Measurements from ENCODE around the gene HK1.

DNA sequence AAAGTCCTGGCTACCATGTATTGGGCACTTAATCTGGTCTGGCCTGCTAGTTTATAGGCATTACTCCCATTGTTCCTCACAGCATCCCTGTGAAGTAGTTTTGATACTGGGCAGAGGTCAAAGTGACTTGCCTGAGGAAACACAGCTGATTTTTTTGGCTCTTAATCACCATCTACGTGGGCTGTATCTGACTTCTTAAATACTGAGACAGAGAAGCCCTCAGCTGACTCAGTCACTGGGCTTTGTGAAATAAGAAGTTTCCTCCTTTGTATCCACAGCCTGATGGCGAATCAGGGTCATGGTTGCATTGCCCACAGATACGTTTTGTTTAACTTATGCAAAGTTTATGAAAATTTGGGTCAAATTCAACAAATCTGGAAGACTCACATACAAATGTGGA, 125.2 kb downstream of the HK1 start:
- TF ChIP-seq, protein P1, sequence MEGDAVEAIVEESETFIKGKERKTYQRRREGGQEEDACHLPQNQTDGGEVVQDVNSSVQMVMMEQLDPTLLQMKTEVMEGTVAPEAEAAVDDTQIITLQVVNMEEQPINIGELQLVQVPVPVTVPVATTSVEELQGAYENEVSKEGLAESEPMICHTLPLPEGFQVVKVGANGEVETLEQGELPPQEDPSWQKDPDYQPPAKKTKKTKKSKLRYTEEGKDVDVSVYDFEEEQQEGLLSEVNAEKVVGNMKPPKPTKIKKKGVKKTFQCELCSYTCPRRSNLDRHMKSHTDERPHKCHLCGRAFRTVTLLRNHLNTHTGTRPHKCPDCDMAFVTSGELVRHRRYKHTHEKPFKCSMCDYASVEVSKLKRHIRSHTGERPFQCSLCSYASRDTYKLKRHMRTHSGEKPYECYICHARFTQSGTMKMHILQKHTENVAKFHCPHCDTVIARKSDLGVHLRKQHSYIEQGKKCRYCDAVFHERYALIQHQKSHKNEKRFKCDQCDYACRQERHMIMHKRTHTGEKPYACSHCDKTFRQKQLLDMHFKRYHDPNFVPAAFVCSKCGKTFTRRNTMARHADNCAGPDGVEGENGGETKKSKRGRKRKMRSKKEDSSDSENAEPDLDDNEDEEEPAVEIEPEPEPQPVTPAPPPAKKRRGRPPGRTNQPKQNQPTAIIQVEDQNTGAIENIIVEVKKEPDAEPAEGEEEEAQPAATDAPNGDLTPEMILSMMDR (IDR thresholded peaks at IDR 0.05; ENCODE audit: low read length), result no peak
- TF ChIP-seq EZH2 (optimal IDR thresholded peaks at IDR 0.05; ENCODE audit: low read depth, low read length) (no peak), EZH2phosphoT487 (IDR thresholded peaks at IDR 0.05; ENCODE audit: low read length) (no peak)

All from MM.1S (cell line).